Upper lobe of left lung (tissue), 6 donors: Measurements from ENCODE around the gene FBXW11. TPM values are rescaled to one million over a fixed set of nuclear protein-coding genes. Genes with fewer than 3 reads are reported as not detected.
A peak's percentile ranks its signal among the peaks of the same experiment; 100 is the strongest.
"Not testable (repeated sequence)": the region's sequence is repeated elsewhere in the genome, so short reads cannot be mapped to it uniquely, and the experiment has no call there.

ENCODE experiments used
- ATAC-seq, 2 donors: fragments of 200-7000 bp; cut with Tn5 transposase; one replicate each; pipeline ENCODE4 v1.9.1; 2022; ENCODE audit warnings: mild to moderate bottlenecking in 2 of 2, moderate library complexity in 2 of 2; ENCODE audit not compliant: low FRiP score in 2 of 2
- DNase-seq, 2 donors: peaks; one replicate each; pipeline ENCODE4 v3.0.0-alpha.2; 2019 to 2020
- H3K27ac ChIP-seq, 4 donors: fragments of 200-600 bp; sonication (generic); one replicate each; pipeline ENCODE4 v1.5.1; 2016 to 2019
- H3K27me3 ChIP-seq, 4 donors: fragments of 200-600 bp; sonication (generic); one replicate each; pipeline ENCODE4 v1.5.1; 2017 to 2019
- H3K36me3 ChIP-seq, 4 donors: fragments of 200-600 bp; sonication (generic); one replicate each; pipeline ENCODE4 v1.5.1; 2016 to 2019
- H3K4me1 ChIP-seq, 4 donors: fragments of 200-600 bp; sonication (generic); one replicate each; pipeline ENCODE4 v1.5.1; 2018 to 2019
- H3K4me3 ChIP-seq, 4 donors: fragments of 200-600 bp; sonication (generic); one replicate each; pipeline ENCODE4 v1.5.1; 2017 to 2019; ENCODE audit warnings: mild to moderate bottlenecking in 2 of 4, moderate library complexity in 1 of 4
- H3K9me3 ChIP-seq, 4 donors: fragments of 200-600 bp; sonication (generic); one replicate each; pipeline ENCODE4 v1.5.1; 2018 to 2019
- CTCF ChIP-seq, 6 experiments: fragments of 450-650 bp in 4 of 6; fragments of 200-600 bp in 2 of 6; sonication (generic) in 2 of 6; IDR thresholded peaks; one replicate each; pipeline ENCODE4 v1.5.1; 2016 to 2019; ENCODE audit warnings: antibody characterized with exemption in 6 of 6
- EP300 ChIP-seq, 4 donors: sonication (generic); formaldehyde crosslinking; IDR thresholded peaks; one replicate each; pipeline ENCODE4 v1.5.1; 2017; ENCODE audit warnings: antibody characterized with exemption in 4 of 4, control low read depth in 2 of 4
- POLR2A ChIP-seq, 4 donors: fragments of 450-650 bp; IDR thresholded peaks; one replicate each; pipeline ENCODE4 v1.5.1; 2016 to 2017; ENCODE audit warnings: antibody characterized with exemption in 4 of 4, mild to moderate bottlenecking in 2 of 4
- POLR2AphosphoS5 ChIP-seq, 2 donors: sonication (generic); formaldehyde crosslinking; IDR thresholded peaks; one replicate each; pipeline ENCODE4 v1.5.1; 2017; ENCODE audit warnings: antibody characterized with exemption in 2 of 2
- WGBS, 2 donors: methylation state at CpG; one replicate each; pipeline ENCODE4 v1.1.5; 2017 to 2018; 5-methylcytosine and 5-hydroxymethylcytosine counted together
- total RNA-seq, 6 donors: library from RNA; depleted of rRNA in 4 of 6; stranded (reverse); fragments of >200 nt in 4 of 6; gene quantifications; one replicate each; pipeline versions ENCODE4 v1.1.0 to v1.2.1, GENCODE V29; 2016 to 2021
- donor health status: DM: no; HTN: no; CAD: no; lungs with moderate emphysema.
- donor health status: DM: no; HTN: yes; CAD: no; lungs with severe emphysema.

Gene FBXW11
- total RNA-seq, 6 donors from 2014 or later, result 37.2 to 80.0 (median 48.9) TPM

DNA sequence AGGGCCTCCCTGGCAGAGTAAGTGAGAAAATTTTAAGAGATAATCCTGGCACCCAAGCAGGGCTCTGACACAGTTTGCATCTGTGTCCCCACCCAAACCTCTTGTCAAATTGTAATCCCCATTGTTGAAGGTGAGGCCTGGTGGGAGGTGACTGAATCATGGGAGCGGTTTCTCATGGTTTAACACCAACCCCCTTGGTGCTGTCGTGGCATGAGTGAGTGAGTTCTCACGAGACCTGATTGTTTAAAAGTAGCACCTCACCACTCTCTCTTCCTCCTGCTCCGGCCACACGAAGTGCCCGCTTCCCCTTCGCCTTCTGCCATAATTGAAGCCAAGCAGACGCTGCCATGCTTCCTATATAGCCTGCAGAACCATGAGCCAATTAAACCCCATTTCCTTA is 80.1 kb downstream of the FBXW11 start:
- Histone ChIP-seq H3K27me3 (no peaks in the 10 kb centered on the region), H3K4me1 (peaks cover 0 to 18% (median 4%) of the 10 kb centered on the region in 4 donors), H3K27ac (no peak overlapping the region), H3K9me3 (no peaks in the 10 kb centered on the region), H3K36me3 (no peaks in the 10 kb centered on the region), H3K4me3 (no peak overlapping the region)
- TF ChIP-seq EP300 (IDR thresholded peaks at IDR 0.05), result no peak
- no peak for TF ChIP-seq POLR2AphosphoS5 (IDR thresholded peaks at IDR 0.05)
- TF ChIP-seq CTCF (IDR thresholded peaks at IDR 0.05), result no peak
- TF ChIP-seq POLR2A (IDR thresholded peaks at IDR 0.05), result no peak
- ATAC-seq, result no peak
- DNase-seq, result no peak
- 77 to 89% methylated on average over 8 of the region's 8 CpGs for WGBS, 2 donors

- WGBS, 2 donors, result 94 to 95% methylated on average over 10 to 25 of the region's 25 CpGs
- DNase-seq, result peak in 1 of 2 donors; percentile 51
- no peak overlapping the region for H3K4me3 ChIP-seq
These were observed 81.8 kb downstream of the FBXW11 start for GRCh38 chr5:171924493-171925122.

GRCh38 chr5:171920765-171921391 is 85.6 kb downstream of the FBXW11 start:
- Histone ChIP-seq H3K4me3 (no peak overlapping the region), H3K9me3 (no peaks in the 10 kb centered on the region), H3K27ac (no peak overlapping the region), H3K27me3 (no peaks in the 10 kb centered on the region), H3K36me3 (no peaks in the 10 kb centered on the region), H3K4me1 (peaks cover 5 to 21% (median 11%) of the 10 kb centered on the region in 4 donors)
- no peak for DNase-seq
- no peak for ATAC-seq
- TF ChIP-seq POLR2AphosphoS5 (IDR thresholded peaks at IDR 0.05), result no peak
- TF ChIP-seq CTCF (IDR thresholded peaks at IDR 0.05), result no peak
- TF ChIP-seq POLR2A (IDR thresholded peaks at IDR 0.05), result no peak
- TF ChIP-seq EP300 (IDR thresholded peaks at IDR 0.05), result no peak
- WGBS, 2 donors, result 89 to 91% methylated on average over 6 of the region's 6 CpGs

More at GRCh38 chr5:171924493-171925122, 81.8 kb downstream of the FBXW11 start:
- Histone ChIP-seq H3K27me3 (no peaks in the 10 kb centered on the region), H3K27ac (no peak overlapping the region), H3K9me3 (no peaks in the 10 kb centered on the region), H3K36me3 (no peaks in the 10 kb centered on the region), H3K4me1 (peaks cover 0 to 18% (median 6%) of the 10 kb centered on the region in 4 donors)
- ATAC-seq, result no peak
- TF ChIP-seq POLR2AphosphoS5 (IDR thresholded peaks at IDR 0.05) (no peak), EP300 (IDR thresholded peaks at IDR 0.05) (no peak), CTCF (IDR thresholded peaks at IDR 0.05) (no peak), POLR2A (IDR thresholded peaks at IDR 0.05) (no peak)

- H3K36me3 ChIP-seq, DNase-seq, H3K4me3 ChIP-seq, ATAC-seq, H3K27ac ChIP-seq, H3K9me3 ChIP-seq, H3K27me3 ChIP-seq: not testable (repeated sequence)
- H3K4me1 ChIP-seq, result peaks cover 23 to 32% (median 27%) of the 10 kb centered on the region in 4 donors
- 86 to 99% methylated on average over 4 of the region's 4 CpGs for WGBS, 2 donors
These were observed 90.7 kb downstream of the FBXW11 start for GRCh38 chr5:171915700-171916099.

DNA sequence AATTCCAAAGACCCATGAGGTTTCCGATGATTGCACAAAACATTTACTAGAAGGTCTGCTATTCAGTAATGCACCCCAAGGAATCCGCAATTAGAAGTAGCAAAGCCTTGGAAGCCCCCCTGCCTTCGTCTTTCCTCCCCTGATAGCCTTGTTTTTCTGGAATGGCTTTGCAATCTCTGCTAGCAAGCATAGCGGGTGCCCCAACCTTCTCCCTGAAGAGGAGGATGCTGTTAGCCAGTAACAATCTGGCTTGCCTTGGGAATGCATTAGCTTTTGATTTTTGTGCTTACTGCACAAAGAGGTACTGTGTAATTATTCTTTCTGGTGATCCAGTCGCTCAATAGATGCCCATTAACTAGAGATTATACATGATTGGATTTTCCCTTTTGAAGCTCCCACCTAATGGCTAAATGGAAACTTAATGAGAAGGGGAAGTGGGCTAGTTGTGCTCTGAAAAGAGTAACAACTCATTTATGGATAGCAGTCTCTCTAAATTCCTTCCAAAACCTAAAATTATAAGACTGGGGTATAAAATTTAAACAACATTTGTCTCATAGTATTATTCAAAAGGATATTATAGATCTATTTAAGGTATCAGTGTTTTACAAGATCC is 91.6 kb downstream of the FBXW11 start:
- DNase-seq, result no peak
- TF ChIP-seq POLR2AphosphoS5 (IDR thresholded peaks at IDR 0.05) (no peak), POLR2A (IDR thresholded peaks at IDR 0.05) (no peak), EP300 (IDR thresholded peaks at IDR 0.05) (no peak), CTCF (IDR thresholded peaks at IDR 0.05) (no peak)
- ATAC-seq, result no peak
- Histone ChIP-seq H3K27me3 (no peaks in the 10 kb centered on the region), H3K27ac (no peak overlapping the region), H3K9me3 (no peaks in the 10 kb centered on the region), H3K36me3 (peaks cover 0 to 6% (median 0%) of the 10 kb centered on the region in 4 donors), H3K4me3 (no peak overlapping the region), H3K4me1 (peaks cover 23 to 32% (median 27%) of the 10 kb centered on the region in 4 donors)
- WGBS, 2 donors, result 95 to 96% methylated on average over 5 of the region's 5 CpGs
